AG10803 (cell line): ENCODE data around the gene TMEM169.

Experiments used
- DNase-seq: peaks from one replicate; pipeline ENCODE4 v3.0.0; 2010; ENCODE audit warnings: low read depth
- H3K4me3 ChIP-seq: 2 replicates; pipeline ENCODE4 v1.5.1; 2011; ENCODE audit warnings: mild to moderate bottlenecking, low read length, control low read depth
- CTCF ChIP-seq: conservative IDR thresholded peaks from 2 replicates; pipeline ENCODE4 v1.5.1; 2011; ENCODE audit warnings: mild to moderate bottlenecking, low read length, control low read depth, inconsistent platforms

The TMEM169 gene

GRCh38 chr2:216142540-216142939, 60.8 kb downstream of the TMEM169 start:
- TF ChIP-seq CTCF: no peak
- no peak overlapping the region for H3K4me3 ChIP-seq
- DNase-seq: peak; percentile 84

- TF ChIP-seq CTCF: no peak
- no peak overlapping the region for H3K4me3 ChIP-seq
- no peak for DNase-seq
Observed at GRCh38 chr2:216144372-216144771, 62.7 kb downstream of the TMEM169 start.

GRCh38 chr2:216144857-216145256, 63.1 kb downstream of the TMEM169 start:
- TF ChIP-seq CTCF: no peak

GRCh38 chr2:216146573-216146972, 64.9 kb downstream of the TMEM169 start:
- no peak overlapping the region for H3K4me3 ChIP-seq
- no peak for TF ChIP-seq CTCF

More at GRCh38 chr2:216144857-216145256, 63.1 kb downstream of the TMEM169 start:
- DNase-seq: no peak
- no peak overlapping the region for H3K4me3 ChIP-seq

GRCh38 chr2:216147172-216148131, 65.7 kb downstream of the TMEM169 start:
- H3K4me3 ChIP-seq: no peak overlapping the region
- DNase-seq: no peak
- TF ChIP-seq CTCF: no peak

More at GRCh38 chr2:216146573-216146972, 64.9 kb downstream of the TMEM169 start:
- DNase-seq: no peak

- H3K4me3 ChIP-seq: no peak overlapping the region
- no peak for TF ChIP-seq CTCF
Observed at GRCh38 chr2:216148983-216149382, 67.3 kb downstream of the TMEM169 start.

GRCh38 chr2:216149741-216150140, 68.0 kb downstream of the TMEM169 start:
- H3K4me3 ChIP-seq: no peak overlapping the region
- no peak for TF ChIP-seq CTCF
- DNase-seq: peak; percentile 25

More at GRCh38 chr2:216148983-216149382, 67.3 kb downstream of the TMEM169 start:
- no peak for DNase-seq
